IPS DF 4.7 (cell line): ENCODE measurements around the gene C1S.
"Not testable (repeated sequence)": the region's sequence is repeated elsewhere in the genome, so short reads cannot be mapped to it uniquely, and the experiment has no call there.

Source experiments
- DNase-seq: peaks from one replicate; pipeline ENCODE4 v3.0.0-alpha.2; 2013; ENCODE audit warnings: low spot score; ENCODE audit errors: extremely low read depth

The C1S gene

DNA sequence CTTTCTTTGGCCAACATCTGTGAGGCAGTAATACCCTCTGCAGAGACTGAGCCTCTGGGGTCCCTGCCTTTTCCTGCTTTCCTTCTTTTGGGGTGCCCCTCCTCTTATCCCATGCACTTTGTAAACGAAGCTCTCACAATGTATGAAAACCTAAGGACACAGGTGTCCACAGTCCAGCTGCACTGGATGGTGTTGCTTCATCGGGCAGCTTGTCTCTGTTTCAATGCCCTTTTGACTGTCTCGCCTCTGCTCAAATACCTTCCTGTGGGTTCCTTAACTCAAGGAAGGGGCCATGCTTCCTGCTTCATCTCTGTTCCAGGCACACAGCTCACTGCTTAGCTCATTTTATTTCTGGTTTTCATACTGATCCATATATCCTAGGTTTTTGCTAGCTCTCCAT is 42.1 kb downstream of the C1S start:
- no peak for DNase-seq

DNA sequence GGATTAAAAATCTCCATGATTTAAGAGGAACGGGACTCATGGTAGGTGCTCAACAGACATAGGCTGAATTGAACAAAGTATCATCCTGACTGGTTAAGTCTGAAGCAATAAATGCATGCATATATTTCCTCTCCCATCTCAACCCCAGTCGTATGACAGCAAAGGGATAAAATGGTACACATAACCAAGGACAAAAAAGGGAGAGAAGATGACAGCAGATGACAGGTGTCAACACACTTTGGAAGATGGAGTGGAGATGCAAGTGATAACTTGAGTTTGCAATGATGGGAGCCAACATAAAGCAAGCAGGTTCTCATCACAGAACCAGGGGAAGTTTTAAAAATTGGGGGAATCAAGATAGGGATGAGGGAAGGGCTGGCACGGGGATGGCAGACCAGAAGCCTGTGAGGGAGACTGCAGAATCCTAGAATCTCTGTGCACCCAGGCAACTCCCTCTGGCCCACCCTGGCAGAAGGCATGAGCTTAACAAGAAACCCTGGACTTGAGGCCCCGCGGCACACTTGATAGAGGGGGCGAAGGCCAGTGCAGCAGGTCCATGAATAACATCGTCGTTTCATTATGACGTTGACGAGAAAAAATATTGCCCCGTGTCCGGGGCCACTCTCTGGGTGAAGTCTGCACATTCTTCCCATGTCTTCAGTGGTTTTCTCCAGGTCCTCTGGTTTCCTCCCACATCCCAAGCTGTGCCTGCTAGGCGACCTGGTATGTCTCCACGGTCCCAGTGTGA is 43.5 kb downstream of the C1S start:
- DNase-seq = no peak

DNA sequence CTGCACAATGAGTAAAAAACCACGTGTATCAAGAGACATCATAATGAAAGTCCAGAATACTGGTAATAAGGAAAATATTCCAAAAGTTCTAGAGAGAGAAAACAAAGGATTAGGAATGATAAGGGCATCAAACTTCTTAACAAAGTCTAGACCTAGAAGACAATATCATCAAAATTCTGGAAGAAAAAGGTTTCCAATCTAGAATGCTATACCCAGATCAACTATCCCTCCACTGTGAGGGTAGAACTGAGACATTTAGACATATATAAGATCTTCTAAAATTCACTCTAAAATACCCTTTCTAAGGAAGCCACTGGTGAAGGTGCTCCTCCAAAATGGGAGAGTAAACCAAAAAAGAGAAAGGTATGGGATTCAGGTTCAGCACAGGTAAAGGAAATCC is 45.6 kb downstream of the C1S start:
- DNase-seq = no peak

DNA sequence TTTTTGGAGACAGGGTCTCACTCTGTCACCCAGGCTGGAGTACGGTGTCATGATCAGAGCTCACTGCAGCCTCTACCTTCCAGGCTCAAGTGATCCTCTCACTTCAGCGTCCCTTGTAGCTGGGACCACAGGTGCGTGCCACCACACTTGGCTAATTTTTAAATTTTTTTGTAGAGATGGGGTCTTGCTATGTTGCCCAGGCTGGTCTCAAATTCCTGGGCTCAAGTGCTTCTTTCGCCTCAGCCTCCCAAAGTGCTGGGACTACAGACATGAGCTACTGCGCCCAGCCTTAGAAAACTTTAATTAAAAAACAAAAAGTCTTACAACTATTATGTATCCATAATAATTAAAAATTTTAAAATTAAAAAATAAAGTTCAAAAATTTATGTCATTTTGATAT is 46.7 kb downstream of the C1S start:
- not testable (repeated sequence) for DNase-seq

DNA sequence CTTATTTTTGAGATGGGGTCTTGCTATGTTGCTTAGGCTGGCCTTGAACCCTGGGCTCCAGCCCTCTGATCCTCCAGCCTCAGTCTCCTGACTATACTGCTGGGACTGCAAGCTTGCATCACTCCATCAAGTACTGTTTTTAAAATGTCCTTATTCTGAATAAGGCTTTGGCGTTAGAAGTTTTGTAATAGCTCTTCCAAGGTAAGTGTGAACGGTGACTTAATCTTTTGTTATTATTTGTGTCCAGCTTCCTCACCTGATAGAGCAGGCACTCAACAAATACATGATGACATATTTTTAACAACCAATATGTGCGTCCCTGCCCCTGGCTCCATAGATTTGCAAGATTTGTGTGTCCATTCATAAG is 47.1 kb downstream of the C1S start:
- DNase-seq = no peak

DNA sequence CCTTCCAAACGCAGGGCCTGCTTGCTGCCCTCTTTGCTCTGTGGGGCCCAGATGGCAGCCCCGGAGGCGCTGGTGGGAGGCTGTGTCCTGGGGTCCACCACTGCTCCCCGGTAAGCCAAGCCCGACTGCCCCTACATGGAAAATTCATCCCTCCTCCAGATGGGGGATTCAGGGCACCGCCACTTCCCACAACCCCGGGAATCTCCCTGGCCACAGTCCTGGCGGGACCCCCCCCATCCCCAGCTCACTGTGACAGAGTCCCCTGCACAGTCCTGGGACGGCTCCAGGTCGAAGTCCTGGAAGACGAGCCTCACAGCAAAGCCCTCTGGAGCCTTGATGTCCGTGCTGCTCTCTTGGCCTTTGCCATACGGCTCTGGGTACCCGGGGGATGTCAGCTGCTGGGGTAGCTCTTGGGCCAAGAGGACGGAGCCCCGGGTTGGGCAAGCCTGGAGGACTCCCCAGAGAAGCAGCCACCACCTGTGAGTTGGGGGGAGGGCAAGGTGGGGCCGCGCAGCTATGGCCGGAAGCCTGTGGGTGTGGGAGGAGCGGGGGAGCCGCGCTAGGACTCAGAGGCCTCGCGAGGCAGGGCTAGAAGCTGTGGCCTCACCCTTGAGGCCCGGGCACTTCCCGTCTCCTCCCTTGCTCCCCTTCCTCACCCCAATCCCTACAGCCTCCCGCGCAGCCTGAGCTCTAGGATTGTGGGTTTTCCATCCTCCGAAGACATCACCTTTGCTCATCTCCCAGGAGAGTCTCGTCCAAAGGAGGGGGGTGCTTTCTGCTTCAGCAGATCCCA is 47.7 kb downstream of the C1S start:
- no peak for DNase-seq

DNA sequence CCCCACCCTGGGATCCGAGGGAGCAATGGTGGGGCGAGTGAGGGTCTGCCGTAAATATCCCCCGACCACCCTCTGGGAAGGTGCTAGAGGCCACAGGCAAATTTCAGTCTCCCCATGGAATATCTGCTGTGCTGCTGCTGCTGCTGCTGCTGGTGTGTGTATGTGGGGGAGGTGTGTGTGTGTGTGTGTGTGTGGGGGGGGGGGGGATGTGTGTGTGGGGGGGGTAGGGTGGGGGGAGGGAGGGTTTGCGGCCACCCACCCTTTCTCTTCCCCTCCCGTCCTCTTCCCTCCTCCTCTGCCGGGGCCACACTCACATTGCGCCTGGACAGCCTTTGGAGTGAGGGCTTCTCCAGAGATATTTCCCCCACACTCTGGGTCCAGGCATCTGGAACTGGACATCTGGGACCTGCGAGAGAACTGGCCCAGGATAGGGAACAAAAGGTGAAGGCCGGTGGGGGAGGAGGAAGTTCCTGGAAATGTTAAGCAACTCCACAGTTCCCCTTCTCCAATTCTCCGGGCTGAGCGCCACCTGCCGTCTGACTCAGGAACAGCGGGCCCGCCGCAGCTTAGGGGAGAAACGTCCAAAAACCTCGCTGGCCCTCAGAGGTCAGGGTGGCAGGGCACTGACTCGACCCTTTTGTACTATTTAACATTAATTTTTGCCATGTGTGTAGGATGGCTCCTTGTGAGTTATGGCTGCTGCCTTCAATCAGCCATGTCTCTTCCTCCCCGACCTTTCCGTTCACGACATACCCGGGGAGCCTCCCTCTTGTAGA is 48.5 kb downstream of the C1S start, which contains the start of gene C1RL:
C1RL (minus strand) TSS at position 419 of the 776 bp plus-strand sequence; CDS start at position 385, 34 bp downstream.
- no peak for DNase-seq

DNA sequence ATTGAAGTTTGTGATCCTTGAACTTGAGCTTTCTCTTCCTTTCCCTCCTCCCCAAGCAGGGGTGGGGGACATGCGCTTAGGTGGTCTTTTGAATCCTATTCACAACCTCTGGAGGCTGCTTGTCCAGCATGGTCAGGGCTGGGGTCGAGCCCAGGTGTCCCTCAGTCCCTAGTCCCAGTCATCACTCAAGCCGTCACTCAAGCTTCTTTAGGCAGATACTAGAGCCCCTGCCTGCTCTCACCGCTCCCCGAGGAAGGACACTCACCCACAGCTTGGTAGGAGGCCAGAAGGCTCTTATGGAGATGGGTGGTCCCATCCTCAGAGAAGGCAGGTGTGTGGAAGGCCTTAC is 49.0 kb downstream of the C1S start:
- DNase-seq = no peak

DNA sequence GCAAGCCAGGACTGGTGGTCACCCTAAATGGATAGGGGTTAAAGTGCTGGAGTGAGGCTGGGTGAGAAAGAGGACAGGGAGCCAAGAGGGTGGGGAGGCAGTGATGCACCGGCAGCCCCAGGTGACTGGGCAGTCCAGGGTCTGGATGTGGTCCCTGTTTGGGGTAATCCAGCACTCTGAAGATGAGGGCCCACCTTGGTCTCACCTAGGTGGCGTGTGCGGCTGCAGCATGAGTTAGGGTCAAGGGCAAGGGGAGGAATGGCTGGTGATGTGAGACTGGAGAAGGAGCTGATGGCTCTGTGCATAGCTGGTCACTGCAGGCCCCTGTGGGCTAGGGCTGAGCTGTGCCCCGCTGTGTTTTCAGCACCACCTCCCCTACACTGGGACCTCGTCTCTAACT is 50.1 kb downstream of the C1S start:
- no peak for DNase-seq

DNA sequence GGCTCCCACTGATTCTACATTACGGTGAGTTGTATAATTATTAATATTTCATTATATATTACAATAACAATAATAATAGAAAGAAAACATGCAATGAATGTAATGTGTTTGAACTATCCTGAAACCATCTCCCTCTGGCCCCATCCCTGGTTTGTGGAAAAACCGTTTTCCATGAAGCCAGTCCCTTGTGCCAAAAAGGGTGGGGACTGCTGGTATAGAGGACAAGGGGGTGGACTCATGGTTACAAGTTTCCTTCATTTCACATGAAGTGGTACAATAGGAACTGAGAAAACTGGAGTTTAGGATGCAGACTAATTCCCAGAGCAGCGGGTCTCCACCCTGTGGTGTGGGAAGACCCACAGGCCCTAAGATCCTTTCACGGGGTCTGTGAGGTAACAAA is 51.5 kb downstream of the C1S start:
- no peak for DNase-seq

DNA sequence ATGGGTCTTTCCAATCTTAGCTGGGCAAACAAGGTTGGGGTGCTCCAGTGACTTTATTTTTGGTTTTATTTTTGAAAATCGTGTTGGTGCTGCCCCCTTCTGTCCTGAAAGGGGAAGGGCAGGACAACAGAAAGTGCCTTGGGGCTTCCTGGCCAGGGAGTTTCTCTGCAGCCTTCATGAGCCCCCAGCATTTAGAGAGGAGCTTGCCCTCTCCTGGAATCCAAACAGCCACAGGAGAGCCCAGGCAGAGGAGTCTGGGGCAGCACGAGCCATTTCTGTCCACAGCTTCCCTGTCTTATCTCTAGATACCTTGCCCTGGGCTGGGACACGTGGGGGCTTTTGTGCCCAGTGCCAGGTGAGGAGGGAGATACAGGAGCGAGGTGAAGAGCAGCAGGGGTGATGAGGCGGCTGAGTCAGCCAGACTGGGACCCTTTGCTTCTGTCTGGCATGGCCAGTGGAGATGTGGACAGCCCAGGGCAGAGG is 52.9 kb downstream of the C1S start:
- no peak for DNase-seq

DNA sequence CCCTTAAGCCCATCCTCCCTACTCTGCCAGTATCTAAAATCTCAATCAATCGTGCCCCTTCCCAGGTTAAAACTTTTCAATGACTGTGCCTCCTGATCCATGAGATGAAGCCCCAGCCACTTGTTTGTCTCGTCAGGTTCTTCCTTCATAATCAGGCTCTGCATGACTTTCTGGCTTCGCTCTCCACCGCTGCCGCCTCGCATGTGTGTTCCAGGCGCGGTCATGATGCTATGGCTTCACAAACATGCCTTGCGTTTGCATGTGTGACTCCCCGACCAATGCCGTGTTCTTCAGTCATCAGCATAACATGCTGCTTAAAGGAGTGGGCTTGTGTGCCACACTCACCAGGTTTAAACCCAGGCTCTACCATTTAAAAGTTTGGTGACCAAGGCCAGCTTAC is 53.5 kb downstream of the C1S start:
- no peak for DNase-seq

DNA sequence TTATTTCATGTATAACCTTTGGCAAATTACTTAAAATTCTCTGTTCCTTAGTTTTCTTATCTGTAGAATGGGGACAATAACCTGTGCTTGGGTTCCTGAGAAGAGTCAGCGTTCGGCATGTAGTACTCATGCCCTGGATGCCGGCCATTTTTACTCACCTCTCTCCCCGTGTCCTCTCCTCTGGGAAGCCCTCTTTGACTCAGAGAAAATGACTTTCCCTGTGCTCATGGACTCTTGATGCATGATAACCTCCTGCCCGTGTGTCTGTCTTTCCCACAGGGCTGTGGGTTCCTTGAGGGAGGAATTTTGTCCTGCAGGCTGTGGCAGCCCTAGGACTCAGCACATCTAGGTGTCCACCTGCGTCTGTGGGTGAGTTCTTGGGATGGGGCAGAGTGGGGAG is 54.3 kb downstream of the C1S start:
- no peak for DNase-seq

DNA sequence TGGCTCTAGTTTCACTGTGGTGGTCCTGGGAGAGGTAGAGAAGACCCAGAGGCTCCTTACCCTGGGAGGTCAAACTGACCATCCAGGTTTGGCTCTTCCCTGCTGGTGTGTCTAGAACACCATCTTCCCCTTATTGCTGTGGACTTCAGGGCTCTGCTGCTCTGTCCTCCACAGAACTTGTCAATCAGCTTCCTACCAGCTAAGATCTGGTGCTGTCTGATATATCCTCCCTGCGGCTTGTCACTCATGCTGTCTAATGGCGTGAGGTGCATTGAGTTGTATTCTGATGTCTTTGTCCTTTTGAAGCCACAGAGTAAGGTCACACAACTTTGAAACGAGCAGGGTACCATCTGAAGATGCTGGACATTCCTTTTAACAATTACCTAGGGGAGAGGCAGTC is 55.7 kb downstream of the C1S start:
- no peak for DNase-seq

DNA sequence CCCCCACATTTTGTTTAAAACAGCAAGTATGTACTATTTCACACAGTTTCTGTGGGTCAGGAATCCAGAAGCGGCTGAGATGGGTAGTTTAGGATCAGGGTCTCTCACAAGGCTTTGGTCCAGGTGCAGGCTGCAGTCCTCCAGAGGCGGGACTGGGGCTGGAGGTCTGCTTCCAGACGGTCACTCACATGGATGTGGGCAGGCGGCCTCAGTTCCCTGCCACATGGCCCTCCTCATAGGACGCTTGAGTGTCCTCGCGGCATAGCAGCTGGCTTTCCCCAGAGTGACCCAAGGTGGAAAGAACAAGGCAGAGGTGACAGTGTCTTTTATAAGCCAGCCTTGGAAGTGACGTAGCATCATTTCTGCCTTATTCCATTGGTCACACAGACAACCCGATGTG is 56.4 kb downstream of the C1S start:
- DNase-seq = no peak

DNA sequence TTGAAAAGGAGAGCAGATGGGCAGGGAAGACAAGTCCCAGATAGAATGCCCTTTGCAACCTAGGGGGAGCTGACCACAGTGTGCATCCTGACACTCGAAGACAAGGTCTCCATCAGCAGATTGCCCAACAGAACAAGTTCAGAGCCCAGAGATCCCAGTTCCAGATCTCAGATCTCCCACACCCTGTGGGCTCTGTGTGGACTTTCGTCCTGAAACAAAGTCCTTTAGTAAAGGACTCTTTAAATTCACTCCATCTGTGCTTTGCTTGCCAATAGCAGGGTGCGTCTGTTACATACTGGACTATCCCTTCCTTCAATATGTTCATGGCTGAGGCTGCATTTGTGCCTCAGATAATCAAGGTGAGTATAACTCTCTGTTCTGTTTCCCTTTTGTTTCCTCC is 57.2 kb downstream of the C1S start:
- no peak for DNase-seq

DNA sequence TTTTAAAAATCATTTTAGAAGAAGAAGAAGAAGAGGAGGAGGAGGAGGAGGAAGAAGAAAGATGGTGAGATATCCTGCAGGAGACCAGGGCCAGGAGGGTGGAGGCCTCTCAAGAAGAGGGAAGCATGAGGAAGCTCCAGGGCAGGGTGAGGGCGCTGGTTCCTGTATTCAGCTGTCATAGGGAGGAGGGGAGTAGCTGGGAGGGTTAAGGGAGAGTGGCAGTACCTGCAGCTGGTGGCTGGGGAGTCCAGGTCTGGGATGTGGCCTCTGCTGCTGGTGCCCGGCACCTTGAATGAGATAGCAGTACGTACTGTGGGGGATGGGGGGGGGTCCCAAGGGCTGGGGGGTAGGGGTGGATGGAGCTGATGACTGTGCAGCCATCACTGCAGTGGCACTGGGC is 58.4 kb downstream of the C1S start:
- no peak for DNase-seq

DNA sequence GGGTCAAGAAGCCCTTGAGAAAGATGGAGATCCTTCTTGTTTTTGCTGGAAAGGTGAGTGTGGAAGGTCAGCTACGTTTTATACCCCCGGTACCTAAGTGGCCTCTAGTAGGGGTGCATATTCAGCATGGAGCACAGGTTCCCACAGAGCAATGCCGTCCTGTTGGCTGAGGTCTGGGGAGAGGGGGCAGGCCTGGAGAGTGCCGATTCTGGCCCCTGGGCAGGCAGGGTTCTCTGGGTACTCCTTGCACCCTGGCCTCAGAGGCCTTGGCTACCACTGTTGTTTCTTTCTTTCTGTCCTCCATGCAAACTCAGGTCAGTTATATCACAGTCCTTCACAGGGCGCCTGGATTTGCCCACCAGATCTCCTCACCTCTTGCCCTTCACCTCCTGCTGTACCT is 59.6 kb downstream of the C1S start:
- no peak for DNase-seq
